Cardiac fibroblast (primary cell): ENCODE measurements around the gene PNPLA1.
A peak's percentile ranks its signal among the peaks of the same experiment; 100 is the strongest.
"Not testable (repeated sequence)": the region's sequence is repeated elsewhere in the genome, so short reads cannot be mapped to it uniquely, and the experiment has no call there.

Experiments used
- DNase-seq, 2 donors: peaks; one replicate each; pipeline versions ENCODE4 v3.0.0 to v3.0.0-alpha.2; 2010; ENCODE audit warnings: low read depth in 2 of 2
- H3K4me3 ChIP-seq, 2 donors: replicated peaks in 1 of 2; 1 replicate in 1 of 2; 2 replicates in 1 of 2; pipeline ENCODE4 v1.5.1; 2011; ENCODE audit warnings: low read depth in 2 of 2, low read length in 2 of 2, mild to moderate bottlenecking in 2 of 2, moderate library complexity in 1 of 2
- CTCF ChIP-seq: IDR thresholded peaks from one replicate; pipeline ENCODE4 v1.5.1; 2011; ENCODE audit warnings: low read depth, mild to moderate bottlenecking, low read length, inconsistent platforms

The PNPLA1 gene

GRCh38 chr6:36336208-36336710, 66.4 kb downstream of the PNPLA1 start:
- no peak for TF ChIP-seq CTCF
- DNase-seq: no peak
- H3K4me3 ChIP-seq: no peak overlapping the region

DNA sequence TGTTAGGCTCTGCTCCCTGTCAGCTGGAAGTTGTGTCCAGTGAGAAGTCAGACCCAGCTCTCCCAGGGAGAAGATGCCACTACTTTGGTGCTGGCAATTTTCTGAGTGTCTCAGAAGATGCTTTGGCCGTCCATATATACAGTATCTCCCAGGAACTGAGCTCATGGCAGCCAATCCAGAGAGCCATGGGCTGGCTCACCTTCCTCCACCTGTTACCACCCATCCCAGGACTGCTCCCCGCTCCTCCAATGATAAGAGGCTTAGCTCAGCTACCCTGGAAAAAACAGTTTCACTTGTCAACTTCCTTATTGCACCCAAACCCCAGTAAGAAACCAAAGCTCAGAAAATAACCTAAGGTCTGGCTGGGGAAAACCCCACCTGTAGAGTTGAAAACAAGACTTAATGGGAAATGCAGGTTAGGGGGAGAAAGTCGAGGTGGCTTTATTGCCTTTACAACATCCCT, 67.0 kb downstream of the PNPLA1 start, which contains the start of gene BNIP5:
TSS of gene BNIP5 (minus strand) at position 110 of the 463 bp plus-strand sequence. CDS start 6,198 bp downstream, outside the sequence.
- no peak for DNase-seq
- TF ChIP-seq CTCF: no peak
- no peak within 1 kb of the TSS for H3K4me3 ChIP-seq

GRCh38 chr6:36337814-36338213, 68.0 kb downstream of the PNPLA1 start:
- DNase-seq: no peak
- TF ChIP-seq CTCF: no peak
- H3K4me3 ChIP-seq: no peak overlapping the region

DNA sequence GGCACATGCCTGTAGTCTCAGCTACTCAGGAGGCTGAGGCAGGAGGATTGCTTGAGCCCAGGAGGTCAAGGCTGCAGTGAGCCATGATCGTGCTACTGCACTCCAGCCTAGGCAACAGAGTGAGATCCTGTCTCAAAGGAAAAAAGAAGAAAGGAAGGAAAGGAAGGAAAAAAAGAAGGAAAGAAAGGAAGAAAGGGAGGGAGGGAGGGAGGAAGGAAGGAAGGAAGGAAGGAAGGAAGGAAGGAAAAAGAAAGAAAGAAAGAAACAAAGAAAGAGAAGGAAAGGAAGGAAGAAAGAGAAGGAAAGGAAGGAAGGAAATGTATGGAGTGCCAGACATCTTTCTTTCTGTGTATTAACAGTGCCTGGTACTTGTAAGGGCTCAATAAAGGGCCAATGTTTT, 68.4 kb downstream of the PNPLA1 start:
- not testable (repeated sequence) for DNase-seq, H3K4me3 ChIP-seq

DNA sequence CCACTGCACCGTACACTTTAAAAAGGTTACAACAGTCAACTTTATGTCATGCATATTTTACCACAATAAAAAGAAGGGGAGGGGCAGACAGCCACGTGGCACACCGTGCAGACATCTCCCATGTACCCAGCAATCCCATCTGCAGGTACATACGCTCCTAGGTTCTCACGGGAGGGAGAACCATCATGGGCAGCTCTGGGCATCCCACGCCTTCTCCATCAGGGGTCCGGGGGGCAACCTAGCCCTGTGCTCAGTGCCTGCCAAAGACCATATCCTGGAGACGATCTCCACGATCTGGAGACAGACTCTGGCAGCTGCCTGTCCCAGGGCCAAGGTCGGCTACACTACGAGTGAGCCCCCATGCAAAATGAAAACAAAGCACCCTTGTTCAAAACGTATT, 69.3 kb downstream of the PNPLA1 start:
- no peak for TF ChIP-seq CTCF
- no peak for DNase-seq
- no peak overlapping the region for H3K4me3 ChIP-seq

- H3K4me3 ChIP-seq: no peak overlapping the region
- TF ChIP-seq CTCF: no peak
- no peak for DNase-seq
Measured at GRCh38 chr6:36340306-36340617, 70.4 kb downstream of the PNPLA1 start.

GRCh38 chr6:36340618-36341454, 71.0 kb downstream of the PNPLA1 start:
- TF ChIP-seq CTCF: peak; percentile 99
- peak; percentile 70 to 89 for DNase-seq
- H3K4me3 ChIP-seq: peak overlapping the region in 1 of 2 donors; percentile 36
